Measurements from ENCODE around the gene LYRM4.

- no peak for TF ChIP-seq CTCF (IDR thresholded peaks at IDR 0.05)
- TF ChIP-seq POLR2A (IDR thresholded peaks at IDR 0.05), result no peak
These were observed 192.5 kb downstream of the LYRM4 start for GRCh38 chr6:5068153-5068751.
